Measurements from ENCODE around the gene CLCN6.

The CLCN6 gene

DNA sequence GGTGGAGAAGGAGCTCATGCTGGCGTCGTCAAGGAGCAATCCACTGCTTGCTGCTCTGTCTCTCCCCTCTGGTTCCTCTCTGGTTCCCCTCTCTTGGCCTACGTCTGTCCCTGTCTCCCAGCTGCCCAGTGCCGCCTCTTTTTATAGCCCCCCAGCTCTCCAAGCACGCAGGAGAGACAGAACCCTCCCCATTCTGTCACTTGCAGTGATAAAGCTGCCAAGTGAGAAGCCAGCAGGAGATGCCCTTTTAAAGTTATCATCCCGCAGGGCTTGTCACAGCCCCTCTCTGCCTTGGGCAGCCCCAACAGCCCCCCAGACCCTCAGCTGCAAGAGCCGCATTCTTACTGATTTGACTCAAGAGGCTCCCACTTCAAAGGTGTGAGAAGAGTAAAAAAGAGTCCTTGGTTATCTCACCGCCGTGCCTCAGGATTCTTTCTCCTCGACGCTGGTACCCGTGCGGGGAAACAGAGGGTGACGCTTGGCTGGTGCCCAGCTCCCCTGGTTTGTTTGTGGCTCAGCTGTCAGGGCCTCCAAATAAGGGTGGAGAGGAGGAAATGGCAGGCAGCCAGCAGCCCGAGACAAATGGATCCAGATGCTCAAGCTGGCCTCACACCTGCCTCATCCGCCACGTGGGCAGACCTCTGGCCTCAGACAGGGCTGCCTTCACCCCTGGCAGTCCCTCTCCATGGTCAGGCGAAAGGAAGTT, 41.8 kb downstream of the CLCN6 start, which contains the start of gene NPPA:
Gene NPPA, minus strand, starts transcription at position 117 of the 706 bp plus-strand sequence. Its CDS starts 99 bp downstream, at position 18.
- DNase-seq (ENCODE audit: low read depth in 4 of 4, low spot score in 1 of 4) = no peak

- DNase-seq (ENCODE audit: low read depth in 4 of 4, low spot score in 1 of 4) = no peak
Measured at GRCh38 chr1:11848373-11848700, 42.3 kb downstream of the CLCN6 start.

DNA sequence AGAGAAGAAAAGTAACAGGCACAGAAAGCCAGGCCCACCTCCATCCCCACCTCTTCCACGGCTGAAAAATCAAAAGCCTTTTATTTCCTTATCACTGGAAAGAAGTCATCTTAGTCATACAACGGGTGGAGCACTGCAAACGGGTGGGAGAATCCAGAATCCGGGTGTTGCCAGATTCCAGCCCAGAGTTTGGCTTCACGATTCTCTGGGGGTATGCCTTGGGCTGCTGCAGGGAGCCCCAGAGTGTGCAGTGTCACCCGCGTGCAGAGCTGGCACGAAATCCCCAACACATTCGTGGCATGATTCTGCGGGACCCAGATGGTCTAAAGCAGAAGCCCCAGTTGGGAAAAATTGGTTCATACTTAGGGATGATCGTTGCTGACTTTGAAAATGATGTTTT, 44.2 kb downstream of the CLCN6 start:
- no peak for DNase-seq (ENCODE audit: low read depth in 4 of 4, low spot score in 1 of 4)

GRCh38 chr1:11851180-11851579, 45.2 kb downstream of the CLCN6 start:
- no peak for DNase-seq (ENCODE audit: low read depth in 4 of 4, low spot score in 1 of 4)

GRCh38 chr1:11854519-11854918, 48.5 kb downstream of the CLCN6 start:
- no peak for DNase-seq (ENCODE audit: low read depth in 4 of 4, low spot score in 1 of 4)

- no peak for DNase-seq (ENCODE audit: low read depth in 4 of 4, low spot score in 1 of 4)
Measured at GRCh38 chr1:11855430-11855829, 49.4 kb downstream of the CLCN6 start.

GRCh38 chr1:11856698-11857097, 50.7 kb downstream of the CLCN6 start:
- no peak for DNase-seq (ENCODE audit: low read depth in 4 of 4, low spot score in 1 of 4)

- no peak for DNase-seq (ENCODE audit: low read depth in 4 of 4, low spot score in 1 of 4)
Measured at GRCh38 chr1:11857164-11857851, 51.3 kb downstream of the CLCN6 start.

- no peak for DNase-seq (ENCODE audit: low read depth in 4 of 4, low spot score in 1 of 4)
Measured at GRCh38 chr1:11858158-11858557, 52.2 kb downstream of the CLCN6 start.

DNA sequence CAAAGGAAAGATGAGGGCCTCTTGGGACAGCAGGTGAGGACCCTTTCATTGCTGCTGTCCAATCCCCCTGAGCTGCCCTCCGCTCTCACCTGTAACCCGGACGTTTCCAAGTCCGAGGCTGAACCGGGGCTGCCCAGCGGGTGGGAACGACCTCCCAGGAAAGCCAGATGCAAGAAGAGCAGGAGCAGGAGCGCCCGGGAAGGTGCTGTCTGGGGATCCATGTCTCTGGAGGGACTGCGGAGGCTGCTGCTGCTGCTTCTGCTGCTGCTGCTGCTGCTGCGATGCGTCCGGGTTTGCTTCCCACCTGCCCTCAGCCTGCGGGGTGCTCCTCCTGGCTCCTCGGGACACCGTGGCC, 52.6 kb downstream of the CLCN6 start, which contains the start of gene NPPB:
Gene NPPB, minus strand, starts transcription at position 333 of the 355 bp plus-strand sequence. Its CDS starts 112 bp downstream, at position 221.
- no peak for DNase-seq (ENCODE audit: low read depth in 4 of 4, low spot score in 1 of 4)

DNA sequence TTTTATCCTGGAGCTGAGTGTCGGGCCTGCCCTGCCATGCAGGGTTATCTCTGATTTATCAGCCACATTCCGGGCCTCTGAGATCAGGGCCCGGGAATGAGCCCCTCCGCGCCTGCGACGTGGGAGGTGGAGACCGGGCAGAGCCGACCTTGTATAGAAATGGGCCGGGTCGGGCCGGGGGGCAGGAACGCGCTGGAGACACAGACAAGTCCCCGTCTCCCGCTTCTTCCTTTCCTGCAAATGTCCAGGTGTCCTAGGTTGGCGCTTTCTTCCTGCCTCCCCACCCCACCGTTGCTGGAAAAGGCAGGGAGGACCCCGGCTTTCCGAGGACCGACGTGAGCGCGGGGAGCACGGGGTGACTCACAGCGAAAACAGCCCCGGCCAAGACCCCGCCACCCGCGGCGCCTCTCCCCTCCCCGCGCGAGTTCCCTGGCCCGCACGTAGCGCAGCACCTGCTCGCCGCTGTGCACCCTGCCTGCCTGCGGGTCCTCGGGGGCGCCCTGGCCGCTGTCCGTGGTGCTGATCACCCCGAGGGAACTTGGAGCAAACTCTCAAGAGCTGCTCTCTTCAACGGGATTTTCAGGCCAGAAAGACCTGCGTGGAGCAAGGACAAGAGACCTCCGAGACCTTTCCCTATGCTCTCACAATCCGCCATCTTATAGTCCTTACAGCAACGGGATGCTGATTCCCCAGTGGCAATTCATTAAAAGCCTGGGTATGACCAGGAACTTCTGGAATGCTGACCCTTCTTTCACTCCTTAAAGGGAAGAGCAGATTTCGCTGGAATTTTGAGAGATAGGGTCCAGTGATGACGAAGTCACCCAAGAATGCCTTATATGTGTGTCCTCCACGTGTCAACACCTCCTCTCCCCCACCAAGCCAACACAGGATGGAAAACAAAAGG, 53.2 kb downstream of the CLCN6 start:
- DNase-seq (ENCODE audit: low read depth in 4 of 4, low spot score in 1 of 4) = peak; percentile 17 to 55 (median 38)

- no peak for DNase-seq (ENCODE audit: low read depth in 4 of 4, low spot score in 1 of 4)
Measured at GRCh38 chr1:11860083-11860482, 54.1 kb downstream of the CLCN6 start.

DNA sequence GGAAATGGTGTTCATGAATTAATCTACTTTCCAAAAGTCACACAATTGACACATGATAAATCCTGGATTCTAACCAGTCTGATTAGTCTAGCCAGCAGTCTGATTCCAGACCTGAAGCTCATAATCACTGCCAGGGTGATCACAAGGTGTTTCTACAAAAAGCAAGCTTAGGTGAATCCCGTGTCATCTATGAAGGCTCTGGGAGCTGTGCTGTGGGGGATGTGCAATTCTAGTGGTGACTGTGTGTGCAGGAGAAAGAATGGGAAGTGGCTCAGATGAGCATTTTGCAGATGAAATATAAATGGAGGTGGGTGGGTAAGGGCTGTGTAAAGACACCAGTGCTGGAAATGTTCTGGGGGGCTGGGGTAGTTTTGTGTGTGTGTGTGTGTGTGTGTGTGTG, 54.6 kb downstream of the CLCN6 start:
- DNase-seq (ENCODE audit: low read depth in 4 of 4, low spot score in 1 of 4) = no peak

DNA sequence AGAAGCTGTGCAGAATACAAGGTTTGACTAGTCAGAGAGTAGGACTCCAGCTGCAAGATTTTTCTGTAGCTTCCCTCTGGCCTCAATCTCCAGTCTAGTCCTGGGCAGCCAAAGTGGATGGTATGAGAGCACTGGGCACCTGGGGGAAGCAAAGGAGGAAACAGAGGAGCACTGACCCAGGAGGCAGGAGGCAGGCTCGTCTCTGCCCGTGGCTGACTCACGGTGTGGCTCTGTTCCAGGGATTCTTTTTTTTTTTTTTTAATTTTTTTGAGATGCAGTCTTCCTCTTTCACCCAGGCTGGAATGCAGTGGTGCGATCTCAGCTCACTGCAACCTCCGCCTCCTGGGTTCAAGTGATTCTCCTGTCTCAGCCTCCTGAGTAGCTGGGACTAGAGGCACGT, 56.9 kb downstream of the CLCN6 start:
- DNase-seq (ENCODE audit: low read depth in 4 of 4, low spot score in 1 of 4) = no peak

DNA sequence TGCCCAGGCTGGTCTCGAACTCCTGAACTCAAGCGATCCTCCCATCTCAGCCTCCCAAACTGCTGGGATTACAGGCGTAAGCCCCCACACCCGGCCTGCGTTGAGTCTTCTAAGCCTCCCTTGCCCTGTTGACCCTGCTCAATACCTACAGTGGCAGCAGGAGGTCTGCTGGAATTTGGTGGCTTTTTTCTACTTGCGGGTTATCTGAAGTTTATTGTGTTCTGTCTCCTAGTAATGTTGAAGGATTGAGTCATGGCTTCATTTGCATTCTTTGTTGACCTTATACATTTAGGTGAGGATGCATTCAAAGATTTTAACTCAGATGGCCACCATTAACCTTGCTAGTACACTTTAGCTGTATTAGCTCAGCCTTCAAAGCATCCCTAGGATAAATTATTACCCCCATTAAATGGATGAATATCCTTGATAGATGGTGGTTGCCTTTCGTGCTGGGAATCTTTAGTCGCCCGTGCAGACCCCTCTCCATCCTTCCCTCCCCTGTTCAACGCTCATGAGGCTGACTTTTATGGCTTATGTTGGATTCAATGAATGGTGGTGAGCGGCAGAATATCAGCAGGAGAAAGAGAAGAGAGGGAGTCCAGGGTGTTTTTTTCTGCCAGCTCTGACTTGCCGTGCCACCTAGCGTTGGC, 62.5 kb downstream of the CLCN6 start:
- DNase-seq (ENCODE audit: low read depth in 4 of 4, low spot score in 1 of 4) = no peak

- DNase-seq (ENCODE audit: low read depth in 4 of 4, low spot score in 1 of 4) = no peak
Measured at GRCh38 chr1:11869104-11869503, 63.1 kb downstream of the CLCN6 start.

DNA sequence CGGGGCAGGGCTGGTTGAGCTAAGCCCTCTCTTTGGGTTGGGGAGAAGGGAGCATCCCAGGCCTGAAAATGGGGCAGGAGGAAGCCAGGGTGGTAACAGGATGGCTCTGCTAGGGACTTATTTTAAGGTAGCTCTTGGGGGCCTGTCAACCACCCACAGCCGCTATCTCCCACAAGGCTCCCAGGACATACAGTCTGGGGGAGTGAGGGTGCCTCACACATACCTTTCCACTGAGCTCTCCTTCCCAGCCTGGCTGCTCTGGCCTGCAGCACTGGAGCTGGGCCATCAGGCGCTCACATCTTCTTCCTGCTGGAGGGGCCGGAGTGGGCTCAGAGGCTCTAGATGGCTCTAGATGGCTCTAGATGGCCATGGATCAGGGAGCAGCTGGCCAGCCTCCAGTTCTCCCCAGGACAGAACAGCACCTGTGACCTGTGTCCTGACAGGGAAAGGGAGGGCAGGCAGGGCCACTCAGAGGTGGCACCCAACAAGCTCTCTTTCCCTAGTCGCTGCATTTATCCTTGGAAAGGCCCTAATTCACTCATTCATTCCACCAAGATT, 63.7 kb downstream of the CLCN6 start:
- no peak for DNase-seq (ENCODE audit: low read depth in 4 of 4, low spot score in 1 of 4)

DNA sequence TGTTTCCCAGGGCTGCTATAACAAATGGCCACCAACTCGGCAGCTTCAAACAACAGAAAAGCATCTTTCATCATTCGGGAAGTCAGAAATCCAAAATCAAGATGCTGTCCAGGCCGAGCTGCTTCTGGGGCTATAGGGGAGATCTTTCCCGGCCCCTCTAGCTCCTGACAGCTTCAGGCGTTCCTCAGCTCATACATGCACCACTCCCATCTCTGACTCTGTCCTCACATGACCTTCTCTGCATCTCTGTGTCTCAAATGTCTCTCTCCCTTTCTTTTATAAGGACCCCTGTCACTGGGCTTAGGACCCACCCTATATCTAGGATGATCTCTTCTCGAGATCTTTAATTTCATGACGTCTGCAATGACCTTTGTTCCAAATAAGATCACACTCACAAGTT, 66.6 kb downstream of the CLCN6 start:
- no peak for DNase-seq (ENCODE audit: low read depth in 4 of 4, low spot score in 1 of 4)

GRCh38 chr1:11873395-11874257, 67.6 kb downstream of the CLCN6 start:
- DNase-seq (ENCODE audit: low read depth in 4 of 4, low spot score in 1 of 4) = no peak

DNA sequence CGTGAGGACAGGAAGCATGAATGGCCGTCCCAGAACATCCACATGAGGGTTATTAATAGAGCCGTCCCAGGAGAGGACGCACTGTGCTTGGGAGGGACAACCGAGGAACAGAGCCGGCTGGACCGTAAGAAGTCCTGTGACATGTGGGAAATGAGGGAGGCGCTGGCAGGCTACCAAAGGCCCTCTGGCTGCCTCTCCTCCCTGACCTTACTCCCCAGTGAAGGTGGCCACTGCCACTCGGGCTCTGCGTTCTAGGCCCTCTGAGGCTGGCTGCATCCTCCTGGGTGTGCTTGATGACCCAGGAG, 68.2 kb downstream of the CLCN6 start:
- no peak for DNase-seq (ENCODE audit: low read depth in 4 of 4, low spot score in 1 of 4)

Measured in stimulated activated CD4-positive, alpha-beta T cell treated with anti-CD3 and anti-CD28 coated beads, Interleukin-1b, Interleukin-23, amount 100 ng/mL, for 24 hours (primary cell).